Measurements from ENCODE around the gene MVD. TPM values are rescaled to one million over a fixed set of nuclear protein-coding genes. Genes with fewer than 3 reads are reported as not detected.

MVD gene
- total and polyA plus RNA-seq, 2 of the 4 experiments (the other 2 are of a cell fraction), result 18.3 to 28.4 TPM

GRCh38 chr16:88627531-88628411 is 35.1 kb downstream of the MVD start:
- Histone ChIP-seq H4K91ac (ENCODE audit: insufficient read depth, low read depth, low read length) (no peak overlapping the region), H3K56ac (ENCODE audit: extremely low read depth, insufficient read depth, low read length) (no peak overlapping the region), H3K4me1 (ENCODE audit: control insufficient read depth, insufficient read depth, low read length) (no peaks in the 10 kb centered on the region), H3K27ac (ENCODE audit: insufficient read depth, low read length) (no peak overlapping the region), H3K4me3 (ENCODE audit: insufficient read depth, low read depth, low read length) (no peak overlapping the region), H3K14ac (replicated peaks; ENCODE audit: low read depth, low read length) (no peak overlapping the region), H3K23ac (ENCODE audit: low read depth, low read length) (no peak overlapping the region), H3K36me3 (ENCODE audit: control insufficient read depth, insufficient read depth, low read length) (peaks cover 78% of the 10 kb centered on the region), H3K79me1 (ENCODE audit: low read depth in 1 of 2, low read length in 2 of 2) (peaks cover 0 to 10% of the 10 kb centered on the region in 2 experiments; a peak in 2 of 4 replicates), H2BK15ac (ENCODE audit: low read depth, low read length) (no peak overlapping the region), H2BK120ac (ENCODE audit: low read depth, low read length) (no peak overlapping the region), H2AK9ac (replicated peaks; ENCODE audit: low read depth, low read length, poor library complexity) (peak overlapping the region; percentile 72), H3K4me2 (ENCODE audit: low read depth, low read length) (no peak overlapping the region), H2BK20ac (ENCODE audit: low read depth, low read length) (no peak overlapping the region), H4K8ac (ENCODE audit: low read depth in 2 of 2, low read length in 2 of 2) (no peak overlapping the region), H2AFZ (replicated peaks; ENCODE audit: low read length, poor library complexity) (peak overlapping the region; percentile 33), H2BK5ac (ENCODE audit: low read depth, low read length, poor library complexity, severe bottlenecking) (no peak overlapping the region), H3K9me1 (ENCODE audit: insufficient read depth, low read length) (no peaks in the 10 kb centered on the region), H4K20me1 (ENCODE audit: insufficient read depth, low read length) (peaks cover 8% of the 10 kb centered on the region), H3K9me3 (ENCODE audit: control insufficient read depth, insufficient read depth, low read length) (no peaks in the 10 kb centered on the region), H3K27me3 (ENCODE audit: control insufficient read depth, insufficient read depth, low read length) (no peaks in the 10 kb centered on the region), H3K9ac (ENCODE audit: low read depth, low read length) (no peak overlapping the region), H4K5ac (ENCODE audit: low read depth, low read length) (no peak overlapping the region), H3K18ac (ENCODE audit: low read depth, low read length) (no peak overlapping the region), H3K4ac (ENCODE audit: low read depth, low read length) (no peak overlapping the region), H2AK5ac (ENCODE audit: low read depth, low read length) (no peak overlapping the region)
- ChIA-PET CTCF (no interaction called here), POLR2A (ENCODE audit: unreplicated experiment) (no interaction called here)
- dilution Hi-C loops (cut with HindIII; ENCODE audit: low sequenced_read_pairs, unreplicated experiment) (no loop called here), intact Hi-C loops (cut with micrococcal nuclease) (no loop called here), in situ Hi-C loops (cut with MboI; ENCODE audit: low sequenced_read_pairs) (no loop called here)
- no peak for ATAC-seq (ENCODE audit: low read depth)
- BruUV-seq (replicated peaks), result no TSS peak
- WGBS, 2 experiments (ENCODE audit: extremely low coverage in 2 of 2, insufficient read length in 1 of 2), result 100% methylated on average over 2 of the region's 27 CpGs; no CpG with 5 or more reads in 1 of the 2 experiments
- no peak for DNase-seq
- TF ChIP-seq RFX5 (IDR thresholded peaks at IDR 0.05; ENCODE audit: low read depth, low read length) (no peak), FOS (IDR thresholded peaks at IDR 0.05; ENCODE audit: low read depth, low read length) (no peak), MXI1 (IDR thresholded peaks at IDR 0.05; ENCODE audit: borderline replicate concordance, low read depth, low read length) (no peak), NFE2L2 (IDR thresholded peaks at IDR 0.05; ENCODE audit: low read depth, low read length) (no peak), MAZ (IDR thresholded peaks at IDR 0.05; ENCODE audit: borderline replicate concordance, low read depth, low read length) (no peak), USF2 (IDR thresholded peaks at IDR 0.05; ENCODE audit: low read depth, low read length) (no peak), CEBPB (IDR thresholded peaks at IDR 0.05; ENCODE audit: low read depth, low read length) (no peak), CHD1 (IDR thresholded peaks at IDR 0.05; ENCODE audit: low read depth, low read length) (no peak), SMC3 (IDR thresholded peaks at IDR 0.05; ENCODE audit: low read depth, low read length) (no peak), CTCF (conservative IDR thresholded peaks at IDR 0.05; ENCODE audit: low read depth, low read length) (no peak), POLR2A (IDR thresholded peaks at IDR 0.05; ENCODE audit: low read depth, low read length) (no peak), ELK1 (IDR thresholded peaks at IDR 0.05; ENCODE audit: borderline replicate concordance, low read depth, low read length) (no peak), RAD21 (IDR thresholded peaks at IDR 0.05; ENCODE audit: low read length) (no peak), BHLHE40 (IDR thresholded peaks at IDR 0.05; ENCODE audit: low read depth, low read length) (no peak), MAFK (IDR thresholded peaks at IDR 0.05; ENCODE audit: low read depth, low read length) (no peak)
